ENCODE results near the gene AP5S1.

AP5S1 gene

DNA sequence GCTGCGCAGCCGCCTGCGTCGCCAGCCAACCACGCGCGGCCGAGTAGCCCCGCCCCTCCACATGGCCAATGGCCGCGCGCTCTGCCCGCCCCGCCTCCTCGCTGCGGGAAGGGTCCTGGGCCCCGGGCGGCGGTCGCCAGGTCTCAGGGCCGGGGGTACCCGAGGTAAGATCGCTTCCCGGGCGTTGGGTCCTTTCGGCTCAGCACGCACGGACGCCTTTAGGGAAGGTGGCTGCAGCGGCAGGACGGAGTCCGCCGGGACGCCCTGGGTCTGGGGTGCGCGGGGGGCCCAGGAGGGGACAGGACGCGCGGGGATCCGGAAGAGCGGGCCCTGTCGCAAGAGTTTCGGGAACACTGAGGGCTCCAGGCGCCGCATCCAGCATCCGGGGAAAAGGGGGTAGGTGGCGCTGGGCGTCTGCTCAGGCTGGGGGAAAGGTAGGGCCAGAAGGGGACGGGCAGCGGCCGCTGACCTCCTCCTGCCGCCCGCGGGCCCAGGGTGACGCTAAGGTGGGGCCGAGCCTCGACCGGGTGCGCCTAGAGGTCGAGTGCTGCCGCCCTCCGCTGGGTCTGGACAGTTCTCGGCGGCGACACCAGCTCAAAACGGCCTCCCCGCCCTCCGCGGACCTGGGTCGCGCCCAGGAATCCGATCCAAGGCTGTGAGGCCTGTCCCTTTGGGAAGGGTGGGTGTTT is 26.5 kb downstream of the AP5S1 start, which contains the start of gene MAVS:
Gene MAVS, plus strand, starts transcription at position 95 of the 689 bp plus-strand sequence. CDS start 7,791 bp downstream, outside the sequence.
- peak; percentile 74 to 96 for DNase-seq

DNA sequence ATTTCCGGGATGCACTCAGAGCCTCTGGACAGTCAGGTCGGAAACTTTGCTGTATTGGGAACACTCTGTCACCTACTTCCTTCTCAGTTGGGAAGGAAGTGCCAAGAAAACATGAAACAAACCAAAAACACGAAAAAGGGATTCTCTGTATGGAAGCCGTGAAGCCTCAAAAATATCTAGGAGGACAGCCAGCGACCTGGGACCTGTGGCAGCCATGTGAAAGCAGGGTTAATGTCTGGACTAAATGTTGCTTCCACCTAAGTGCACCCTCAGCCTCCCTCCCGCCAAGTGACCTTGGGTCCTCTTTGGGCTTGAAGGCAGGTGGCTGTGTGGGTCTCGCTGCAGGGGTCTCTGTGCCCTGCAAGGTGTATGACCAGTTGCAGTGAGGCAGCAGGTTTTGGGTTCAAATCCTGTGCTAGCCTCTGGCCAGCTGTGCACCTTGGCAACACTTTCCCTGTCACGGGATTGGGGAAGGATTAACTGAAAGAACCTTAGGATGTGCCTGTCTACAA is 27.1 kb downstream of the AP5S1 start:
- no peak for DNase-seq

DNA sequence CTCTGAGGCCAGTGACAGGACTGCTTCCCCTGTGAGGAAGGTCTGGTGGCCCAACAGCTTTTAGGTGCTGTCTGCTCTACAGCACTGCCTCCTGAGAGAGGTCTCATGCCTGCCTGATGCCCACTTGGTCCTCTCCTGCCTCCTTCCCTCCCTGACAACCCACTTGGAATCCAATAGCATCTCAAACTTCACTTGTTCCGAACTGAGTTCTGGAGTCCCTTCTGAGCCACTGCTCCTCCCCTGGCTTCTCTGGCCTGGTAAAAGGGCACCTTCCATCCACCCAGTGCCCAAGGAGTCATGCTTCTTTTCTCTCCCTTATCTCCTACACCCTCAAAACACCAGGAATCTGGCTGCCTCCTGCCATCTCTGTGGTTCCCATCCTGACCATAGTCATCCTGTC is 28.2 kb downstream of the AP5S1 start:
- no peak for DNase-seq

DNA sequence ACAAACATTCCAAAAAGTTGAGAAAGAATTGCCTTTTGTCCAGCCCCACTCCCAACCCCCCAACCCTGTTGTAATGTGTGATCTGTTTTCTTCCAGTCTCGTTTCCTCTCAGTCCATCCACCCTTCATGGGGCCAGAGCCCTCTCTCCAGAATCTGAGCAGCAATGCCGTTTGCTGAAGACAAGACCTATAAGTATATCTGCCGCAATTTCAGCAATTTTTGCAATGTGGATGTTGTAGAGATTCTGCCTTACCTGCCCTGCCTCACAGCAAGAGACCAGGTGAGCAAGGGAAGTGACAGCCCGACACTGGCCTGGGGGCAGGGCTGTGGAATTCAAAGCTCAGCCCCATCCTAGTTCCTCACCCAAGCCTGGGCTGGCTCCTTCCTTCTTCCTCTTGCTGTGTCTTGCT is 34.1 kb downstream of the AP5S1 start:
- no peak for DNase-seq

DNA sequence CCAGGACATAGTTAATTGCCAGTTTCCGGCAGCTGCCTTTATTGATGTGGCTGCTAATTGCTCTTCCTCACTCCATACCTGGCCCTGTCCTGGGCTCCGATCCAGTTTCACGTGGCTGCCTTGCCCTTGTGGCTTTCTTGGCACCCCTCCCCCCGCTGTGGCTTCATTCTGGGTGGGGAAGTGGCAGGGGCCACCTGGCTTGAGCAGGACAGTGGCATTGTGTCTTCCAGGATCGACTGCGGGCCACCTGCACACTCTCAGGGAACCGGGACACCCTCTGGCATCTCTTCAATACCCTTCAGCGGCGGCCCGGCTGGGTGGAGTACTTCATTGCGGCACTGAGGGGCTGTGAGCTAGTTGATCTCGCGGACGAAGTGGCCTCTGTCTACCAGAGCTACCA is 37.1 kb downstream of the AP5S1 start:
- DNase-seq: no peak

DNA sequence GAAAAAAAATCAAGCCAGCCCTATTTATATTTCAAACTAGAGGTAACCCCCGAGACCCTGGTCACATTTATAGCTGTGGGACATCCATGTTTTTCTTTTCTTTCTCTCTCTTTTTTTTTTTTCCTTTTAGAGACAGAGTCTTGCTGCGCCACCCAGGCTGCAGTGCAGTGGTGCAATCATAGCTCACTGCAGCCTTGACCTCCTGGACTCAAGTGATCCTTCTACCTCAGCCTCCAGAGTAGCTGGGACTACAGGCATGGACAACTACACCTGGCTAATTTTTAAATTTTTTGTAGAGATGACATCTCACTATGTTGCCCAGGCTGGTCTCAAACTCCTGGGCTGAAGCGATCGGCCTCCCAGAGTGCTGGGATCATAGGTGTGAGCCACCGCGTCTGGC is 38.3 kb downstream of the AP5S1 start:
- no peak for DNase-seq

DNA sequence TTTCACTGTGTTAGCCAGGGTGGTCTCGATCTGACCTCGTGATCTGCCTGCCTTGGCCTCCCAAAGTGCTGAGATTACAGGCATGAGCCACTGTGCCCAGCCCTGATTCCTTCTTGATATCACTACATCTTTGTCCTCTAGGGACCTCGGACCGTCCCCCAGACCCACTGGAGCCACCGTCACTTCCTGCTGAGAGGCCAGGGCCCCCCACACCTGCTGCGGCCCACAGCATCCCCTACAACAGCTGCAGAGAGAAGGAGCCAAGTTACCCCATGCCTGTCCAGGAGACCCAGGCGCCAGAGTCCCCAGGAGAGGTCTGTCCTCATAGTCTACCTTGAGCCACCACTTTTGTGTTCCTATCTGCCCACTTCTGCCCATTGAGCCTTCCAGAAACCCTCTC is 40.8 kb downstream of the AP5S1 start:
- no peak for DNase-seq

DNA sequence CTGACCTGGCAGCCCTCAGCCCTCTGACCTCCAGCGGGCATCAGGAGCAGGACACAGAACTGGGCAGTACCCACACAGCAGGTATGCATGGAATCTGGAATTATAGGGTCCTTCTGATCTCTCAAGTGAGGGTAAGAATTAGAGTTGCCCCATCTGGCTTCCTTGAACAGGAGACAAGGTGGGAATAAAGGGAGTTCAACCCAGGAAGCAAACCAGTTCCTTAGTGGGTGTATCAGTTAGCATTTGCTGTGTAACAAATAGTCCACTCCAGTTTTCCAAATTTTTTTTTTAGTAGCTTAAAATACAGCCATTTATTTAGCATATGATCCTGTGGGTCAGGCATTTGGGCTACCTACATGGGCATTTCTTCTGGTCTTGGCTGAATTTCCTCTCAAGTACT is 42.0 kb downstream of the AP5S1 start:
- no peak for DNase-seq

DNA sequence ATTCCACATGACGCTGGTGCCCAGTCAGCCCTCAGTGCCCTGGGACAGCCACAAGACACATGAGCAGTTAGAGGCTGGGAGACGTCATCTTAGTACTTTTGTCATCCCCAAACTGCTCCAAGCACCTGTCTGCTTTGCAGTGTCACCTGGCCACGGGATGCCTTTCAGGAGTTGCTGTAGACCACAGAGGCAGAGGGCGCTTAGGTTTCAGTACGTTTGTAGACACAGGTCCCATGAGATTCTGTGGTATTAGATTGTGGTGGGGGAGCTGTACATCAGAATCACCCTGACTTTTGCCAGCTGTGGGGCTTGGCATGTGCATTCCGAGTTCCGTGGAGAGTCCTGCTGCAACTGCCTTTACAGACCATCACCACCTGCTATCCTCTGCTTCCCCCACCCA is 43.0 kb downstream of the AP5S1 start:
- DNase-seq: no peak

DNA sequence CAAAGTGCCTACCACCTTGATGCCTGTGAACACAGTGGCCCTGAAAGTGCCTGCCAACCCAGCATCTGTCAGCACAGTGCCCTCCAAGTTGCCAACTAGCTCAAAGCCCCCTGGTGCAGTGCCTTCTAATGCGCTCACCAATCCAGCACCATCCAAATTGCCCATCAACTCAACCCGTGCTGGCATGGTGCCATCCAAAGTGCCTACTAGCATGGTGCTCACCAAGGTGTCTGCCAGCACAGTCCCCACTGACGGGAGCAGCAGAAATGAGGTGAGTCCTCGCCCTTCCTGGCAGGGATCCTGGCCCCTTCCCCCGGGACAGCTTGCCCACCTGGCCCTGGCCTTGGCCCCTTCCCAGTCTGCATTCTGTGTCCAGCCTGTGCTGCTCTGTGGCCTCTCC is 44.2 kb downstream of the AP5S1 start:
- no peak for DNase-seq

DNA sequence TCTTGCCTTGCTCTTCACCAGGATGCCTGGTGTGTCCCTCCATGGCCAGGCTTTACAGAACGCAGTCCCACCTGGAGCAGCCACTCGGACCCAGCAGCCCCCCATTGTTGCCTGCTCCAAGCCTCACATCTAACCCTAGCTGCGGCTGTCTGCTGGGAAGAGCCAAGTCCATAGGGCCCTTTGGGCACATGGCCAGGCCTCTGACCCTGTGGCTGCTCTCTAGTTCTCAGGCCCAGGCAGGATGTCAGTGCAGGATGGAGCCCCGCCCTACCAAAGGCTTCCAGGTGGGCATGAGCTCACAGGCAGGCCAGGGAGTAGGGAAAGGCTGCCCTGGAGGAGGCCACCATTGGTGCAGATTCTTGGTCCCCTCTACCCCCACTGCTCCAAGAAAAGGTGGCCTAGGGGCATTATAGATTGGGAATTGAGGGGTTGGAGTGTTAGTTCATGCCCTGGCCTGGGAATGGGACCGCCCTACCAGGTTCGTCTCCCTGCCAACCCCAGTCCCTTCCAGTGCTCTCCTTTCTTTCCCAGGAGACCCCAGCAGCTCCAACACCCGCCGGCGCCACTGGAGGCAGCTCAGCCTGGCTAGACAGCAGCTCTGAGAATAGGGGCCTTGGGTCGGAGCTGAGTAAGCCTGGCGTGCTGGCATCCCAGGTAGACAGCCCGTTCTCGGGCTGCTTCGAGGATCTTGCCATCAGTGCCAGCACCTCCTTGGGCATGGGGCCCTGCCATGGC is 45.0 kb downstream of the AP5S1 start:
- DNase-seq: no peak

DNA sequence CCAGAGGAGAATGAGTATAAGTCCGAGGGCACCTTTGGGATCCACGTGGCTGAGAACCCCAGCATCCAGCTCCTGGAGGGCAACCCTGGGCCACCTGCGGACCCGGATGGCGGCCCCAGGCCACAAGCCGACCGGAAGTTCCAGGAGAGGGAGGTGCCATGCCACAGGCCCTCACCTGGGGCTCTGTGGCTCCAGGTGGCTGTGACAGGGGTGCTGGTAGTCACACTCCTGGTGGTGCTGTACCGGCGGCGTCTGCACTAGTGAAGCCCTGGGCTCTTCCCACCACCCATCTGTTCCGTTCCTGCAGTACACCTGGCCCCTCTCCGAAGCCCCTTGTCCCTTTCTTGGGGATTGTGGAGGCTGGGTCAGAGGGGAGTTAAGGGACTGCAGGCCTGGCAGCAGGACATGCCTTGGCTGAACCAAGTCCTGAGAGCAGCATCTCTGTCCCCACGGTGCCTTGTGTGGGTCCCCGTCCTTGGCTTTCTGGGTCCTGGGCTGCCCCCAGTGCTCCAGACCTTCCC is 45.6 kb downstream of the AP5S1 start:
- no peak for DNase-seq

DNA sequence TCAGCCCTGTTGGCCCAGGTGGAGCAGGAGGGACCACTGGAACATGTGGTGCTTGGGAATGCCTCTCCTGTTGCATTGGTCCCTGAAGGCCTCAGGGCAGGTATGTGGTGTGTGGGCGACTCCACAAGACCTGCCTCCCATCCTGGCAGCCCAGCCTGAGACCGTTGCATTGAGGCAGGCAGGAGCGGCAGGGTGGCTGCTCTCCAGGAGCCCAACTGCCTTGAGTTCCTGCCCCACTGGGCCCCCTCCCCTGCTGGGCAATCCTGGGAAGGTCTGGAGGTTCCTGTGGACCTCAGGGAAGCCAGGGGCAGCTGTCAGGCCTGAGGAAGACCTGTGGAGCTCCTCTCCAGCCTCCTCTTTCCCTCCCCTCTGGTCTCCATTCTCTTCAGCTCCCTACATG is 46.1 kb downstream of the AP5S1 start:
- no peak for DNase-seq

DNA sequence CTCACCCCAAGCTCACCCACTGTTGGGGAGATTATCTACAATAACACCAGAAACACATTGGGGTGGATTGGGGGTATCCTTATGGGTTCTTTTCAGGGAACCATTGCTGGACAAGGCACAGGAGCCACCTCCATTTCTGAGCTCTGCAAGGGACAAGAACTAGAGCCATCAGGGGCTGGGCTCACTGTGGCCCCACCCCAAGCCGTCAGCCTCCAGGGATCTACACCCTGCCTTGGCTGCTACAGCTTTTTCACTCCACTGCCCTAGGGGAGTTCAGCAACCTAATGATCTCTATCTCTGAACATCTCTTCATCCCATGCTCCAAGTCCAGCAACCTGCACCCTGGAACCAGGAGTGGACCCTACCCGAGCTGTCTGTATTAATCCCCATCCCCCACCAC is 47.5 kb downstream of the AP5S1 start:
- DNase-seq: no peak

DNA sequence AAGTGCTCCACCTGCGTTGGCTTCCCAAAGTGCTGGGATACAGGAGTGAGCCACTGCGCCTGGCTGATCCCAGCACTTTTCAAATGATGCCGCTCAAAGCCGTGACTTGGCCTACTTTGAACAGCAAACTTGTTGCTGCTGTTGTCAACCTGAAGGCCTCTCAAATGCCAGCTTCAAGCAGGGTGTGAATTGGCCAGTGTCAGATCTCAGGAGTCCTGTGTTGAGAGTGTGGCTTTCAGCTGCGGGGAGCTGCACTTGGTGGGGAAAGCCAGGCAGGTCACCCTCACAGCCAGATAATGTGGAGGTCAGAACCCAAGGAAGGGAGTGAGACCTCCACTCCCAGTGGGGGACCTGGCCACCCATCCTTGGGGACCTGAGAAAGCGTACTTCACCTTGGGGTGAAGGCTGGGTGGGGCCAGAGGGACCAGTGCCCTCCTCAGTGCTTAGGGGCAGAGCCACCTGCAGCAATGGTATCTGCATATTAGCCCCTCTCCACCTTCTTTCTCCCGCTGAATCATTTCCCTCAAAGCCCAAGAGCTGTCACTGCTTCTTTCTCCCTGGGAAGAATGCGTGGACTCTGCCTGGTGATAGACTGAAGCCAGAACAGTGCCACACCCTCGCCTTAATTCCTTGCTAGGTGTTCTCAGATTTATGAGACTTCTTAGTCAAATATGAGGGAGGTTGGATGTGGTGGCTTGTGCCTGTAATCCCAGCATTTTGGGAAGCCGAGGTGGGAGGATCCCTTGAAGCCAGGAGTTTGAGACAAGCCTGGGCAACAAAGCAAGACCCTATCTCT is 49.7 kb downstream of the AP5S1 start:
- no peak for DNase-seq

DNA sequence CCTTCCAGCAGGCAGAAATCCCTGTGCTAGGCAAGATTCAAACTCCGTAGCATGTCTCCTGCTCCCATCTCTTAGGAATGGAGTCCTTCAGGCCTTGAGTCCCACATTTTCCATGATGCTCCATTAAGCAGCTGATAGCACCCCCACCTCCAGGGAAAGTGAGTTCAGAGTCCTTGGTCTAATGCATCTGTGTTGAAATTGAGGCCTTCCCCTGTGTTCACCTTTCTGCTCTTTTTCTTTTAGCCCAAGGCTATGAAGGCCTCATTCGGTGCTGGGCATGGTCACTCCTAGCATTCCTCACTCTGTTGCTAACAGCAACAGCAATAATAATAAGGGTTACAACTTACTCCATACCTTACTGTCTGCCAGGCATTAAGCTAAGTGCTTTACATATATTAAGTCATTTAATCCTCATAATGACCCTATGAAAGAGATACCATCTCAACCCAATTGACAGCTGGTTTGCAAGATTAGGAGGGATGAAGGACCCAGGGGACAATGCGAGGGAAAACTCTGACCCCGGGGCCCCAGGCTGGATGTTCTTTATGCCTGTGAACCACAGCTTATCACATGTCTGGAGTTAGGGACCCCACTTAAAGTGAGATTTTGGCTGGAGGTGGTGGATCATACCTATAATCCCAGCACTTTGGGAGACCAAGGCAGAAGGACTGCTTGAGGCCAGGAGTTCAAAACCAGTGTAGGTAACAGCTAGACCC is 51.4 kb downstream of the AP5S1 start:
- no peak for DNase-seq

DNA sequence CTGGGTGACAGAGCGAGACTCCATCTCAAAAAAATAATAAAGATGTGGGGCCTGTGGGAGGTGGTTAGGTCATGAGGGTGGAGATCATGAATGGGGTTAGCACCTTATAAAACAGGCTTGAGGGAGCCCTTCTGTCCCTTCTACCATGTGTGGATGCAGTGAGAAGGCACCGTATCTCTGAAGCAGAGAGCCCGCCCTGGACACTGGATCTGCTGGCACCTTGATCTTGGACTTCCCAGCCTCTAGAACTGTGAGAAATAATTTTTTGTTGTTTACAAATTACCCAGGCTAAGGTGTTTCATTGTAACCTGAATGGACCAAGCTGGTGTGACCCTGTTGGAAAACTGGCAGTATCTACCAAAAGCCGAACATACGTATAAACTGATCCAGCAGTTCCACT is 53.2 kb downstream of the AP5S1 start:
- DNase-seq: no peak

DNA sequence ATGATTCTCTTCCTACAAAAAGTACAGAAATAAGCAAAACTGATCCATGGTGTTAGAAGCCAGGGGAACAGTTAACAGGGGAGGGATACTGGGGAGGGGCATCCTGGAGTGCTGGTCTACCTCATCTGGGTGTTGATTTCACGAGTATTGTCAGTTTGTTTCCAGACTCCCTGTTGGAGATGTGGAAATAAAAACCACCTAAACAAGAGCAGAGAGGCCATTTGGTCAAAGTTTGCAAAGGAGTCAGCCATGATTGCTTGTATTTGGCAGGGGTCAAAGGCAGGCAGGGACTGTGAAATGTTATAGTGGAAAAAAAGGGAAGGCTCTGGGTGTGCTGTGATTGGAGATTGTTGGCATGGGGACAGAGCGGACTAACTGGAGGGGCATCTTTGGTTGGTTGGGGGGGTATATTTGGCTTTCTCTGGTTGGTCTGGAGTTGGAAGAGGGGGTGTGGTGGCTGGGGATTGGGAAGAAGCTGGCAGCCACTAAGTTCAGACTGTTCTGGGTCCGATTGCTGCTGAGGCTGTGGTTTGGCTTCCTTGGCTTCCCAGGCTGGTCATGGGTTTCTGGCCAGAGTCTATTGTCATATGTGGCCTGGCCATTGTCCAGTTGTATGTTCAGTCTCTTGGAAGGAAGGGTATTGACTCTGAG is 54.0 kb downstream of the AP5S1 start:
- DNase-seq: no peak

DNA sequence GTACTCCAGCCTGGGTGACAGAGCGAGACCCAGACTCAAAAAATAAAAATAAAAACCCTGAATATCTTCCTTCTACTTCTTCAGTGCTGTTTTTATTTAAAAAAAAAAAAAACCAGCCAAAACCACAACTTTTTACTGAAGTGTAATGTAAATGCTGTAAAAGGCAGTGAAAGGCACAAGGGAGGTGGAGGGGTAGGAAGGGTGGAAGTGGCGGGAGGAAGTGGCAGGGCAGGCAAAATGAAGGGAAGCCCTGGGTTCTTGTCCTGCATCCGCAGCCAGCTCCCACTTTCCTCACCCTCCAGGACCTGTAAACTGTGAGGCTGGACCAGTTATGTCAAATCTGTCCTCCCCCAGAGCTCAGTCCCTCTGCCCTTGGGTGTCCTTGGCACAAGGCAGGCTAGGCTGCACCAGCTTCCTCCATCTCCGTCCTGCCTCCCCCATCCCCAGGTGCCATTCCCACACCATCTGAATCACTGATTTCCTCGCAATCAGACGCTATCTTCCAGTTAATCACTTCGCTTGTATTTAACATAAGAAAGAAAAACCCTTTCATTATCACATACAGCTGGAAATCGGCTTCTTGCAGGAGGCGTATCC is 55.1 kb downstream of the AP5S1 start:
- DNase-seq: no peak

DNA sequence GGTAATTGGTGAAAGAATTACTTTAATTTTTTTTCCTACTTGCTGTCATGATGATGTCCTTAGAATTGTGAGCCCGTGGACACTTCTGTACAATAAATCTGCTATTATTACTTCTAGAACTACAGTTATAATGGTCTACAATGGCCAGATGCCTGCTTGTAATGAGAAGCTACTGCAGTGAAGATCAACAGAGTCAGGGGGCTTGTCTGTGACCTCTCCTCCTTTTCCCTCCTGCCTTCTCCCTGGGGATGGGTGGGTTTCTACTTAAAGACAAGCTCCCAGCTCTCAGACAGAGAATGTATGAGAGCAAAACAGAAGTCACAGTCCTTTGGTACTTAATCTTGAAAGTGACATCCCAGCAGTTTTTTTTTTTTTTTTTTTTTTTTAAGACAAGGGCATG is 55.7 kb downstream of the AP5S1 start:
- no peak for DNase-seq

DNA sequence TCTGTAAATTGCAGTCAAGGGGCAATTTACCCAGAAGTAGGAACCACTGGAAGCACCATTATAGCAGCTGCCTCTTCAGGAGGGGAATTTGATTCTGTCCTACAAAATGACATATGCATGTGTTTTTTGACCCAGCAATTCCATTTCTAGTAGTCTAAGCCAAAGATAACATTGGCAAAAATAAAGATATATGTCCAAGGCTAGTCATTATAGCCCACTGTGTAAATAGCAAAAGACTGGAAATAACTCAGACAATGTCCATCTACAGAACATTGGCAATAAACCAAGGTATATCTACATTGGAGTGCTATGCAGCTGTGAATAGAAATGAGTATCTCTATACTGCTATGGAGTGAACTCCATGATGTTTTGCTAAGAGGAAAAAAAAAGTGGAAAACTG is 56.3 kb downstream of the AP5S1 start:
- no peak for DNase-seq

Measured in NCI-H526 (cell line).